ENCODE measurements around the gene TCEAL3.

DNA sequence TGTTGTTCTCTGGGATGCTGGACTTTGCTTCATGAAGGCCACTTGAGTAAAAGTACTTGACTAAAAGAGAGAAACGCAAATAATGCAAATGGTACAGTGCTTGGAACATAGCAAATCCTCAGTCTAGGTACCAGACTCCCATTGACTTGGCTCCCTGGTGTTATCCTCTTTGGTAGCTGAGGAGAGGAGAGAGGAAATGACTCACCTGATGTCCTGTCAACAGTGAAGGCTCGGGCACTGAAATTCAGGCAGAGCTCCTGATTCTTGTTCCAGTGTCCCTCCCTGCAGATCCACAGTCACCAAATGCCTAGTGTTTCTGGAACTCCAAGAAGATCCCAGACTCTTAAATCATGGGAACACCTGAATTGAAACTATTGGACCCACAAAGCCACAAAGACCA is 45.0 kb upstream of the TCEAL3 start:
- TF ChIP-seq, protein P1, sequence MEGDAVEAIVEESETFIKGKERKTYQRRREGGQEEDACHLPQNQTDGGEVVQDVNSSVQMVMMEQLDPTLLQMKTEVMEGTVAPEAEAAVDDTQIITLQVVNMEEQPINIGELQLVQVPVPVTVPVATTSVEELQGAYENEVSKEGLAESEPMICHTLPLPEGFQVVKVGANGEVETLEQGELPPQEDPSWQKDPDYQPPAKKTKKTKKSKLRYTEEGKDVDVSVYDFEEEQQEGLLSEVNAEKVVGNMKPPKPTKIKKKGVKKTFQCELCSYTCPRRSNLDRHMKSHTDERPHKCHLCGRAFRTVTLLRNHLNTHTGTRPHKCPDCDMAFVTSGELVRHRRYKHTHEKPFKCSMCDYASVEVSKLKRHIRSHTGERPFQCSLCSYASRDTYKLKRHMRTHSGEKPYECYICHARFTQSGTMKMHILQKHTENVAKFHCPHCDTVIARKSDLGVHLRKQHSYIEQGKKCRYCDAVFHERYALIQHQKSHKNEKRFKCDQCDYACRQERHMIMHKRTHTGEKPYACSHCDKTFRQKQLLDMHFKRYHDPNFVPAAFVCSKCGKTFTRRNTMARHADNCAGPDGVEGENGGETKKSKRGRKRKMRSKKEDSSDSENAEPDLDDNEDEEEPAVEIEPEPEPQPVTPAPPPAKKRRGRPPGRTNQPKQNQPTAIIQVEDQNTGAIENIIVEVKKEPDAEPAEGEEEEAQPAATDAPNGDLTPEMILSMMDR (IDR thresholded peaks at IDR 0.05) = no peak
- TF ChIP-seq POLR2A (IDR thresholded peaks at IDR 0.05) = no peak

Data from Peyer's patch (tissue), 4 donors.